Natural killer cell (primary cell): Measurements from ENCODE around the gene NOSTRIN. TPM values are rescaled to one million over a fixed set of nuclear protein-coding genes. Genes with fewer than 3 reads are reported as not detected.

ENCODE experiments used
- ATAC-seq, 3 donors: fragments of 150-1000 bp in 2 of 3; fragments of 200-7000 bp in 1 of 3; cut with Tn5 transposase; 1 replicate in 1 of 3; 2 replicates in 2 of 3; pipeline ENCODE4 v1.10.0; 2021; ENCODE audit warnings: mild to moderate bottlenecking in 2 of 3, moderate library complexity in 2 of 3
- DNase-seq, 2 donors: peaks; one replicate each; pipeline versions ENCODE4 v3.0.0 to v3.0.0-alpha.2; 2013 to 2021; ENCODE audit warnings: mixed read lengths in 1 of 2
- H3K27ac ChIP-seq: one replicate; pipeline ENCODE4 v1.5.1; 2013; ENCODE audit warnings: mild to moderate bottlenecking, low read length
- H3K27me3 ChIP-seq: one replicate; pipeline ENCODE4 v1.6.1; 2013; ENCODE audit warnings: low read length; ENCODE audit not compliant: control insufficient read depth, insufficient read depth
- H3K36me3 ChIP-seq: one replicate; pipeline ENCODE4 v1.6.1; 2013; ENCODE audit warnings: low read length; ENCODE audit not compliant: control insufficient read depth, insufficient read depth
- H3K4me1 ChIP-seq: one replicate; pipeline ENCODE4 v1.6.1; 2013; ENCODE audit warnings: low read length; ENCODE audit not compliant: control insufficient read depth, insufficient read depth
- H3K4me3 ChIP-seq: one replicate; pipeline ENCODE4 v1.5.1; 2013; ENCODE audit warnings: low read length
- H3K9me3 ChIP-seq: one replicate; pipeline ENCODE4 v1.6.1; 2013; ENCODE audit warnings: low read length; ENCODE audit not compliant: control insufficient read depth, insufficient read depth
- H3K27ac Mint-ChIP-seq, 2 donors: one replicate each; pipeline ENCODE4 v1.8.0; 2022; ENCODE audit warnings: mild to moderate bottlenecking in 2 of 2, mixed read lengths in 2 of 2, moderate library complexity in 1 of 2
- H3K27me3 Mint-ChIP-seq, 2 donors: one replicate each; pipeline ENCODE4 v1.8.0; 2022; ENCODE audit warnings: low read depth in 2 of 2, mixed read lengths in 2 of 2
- H3K36me3 Mint-ChIP-seq: one replicate; pipeline ENCODE4 v1.8.0; 2022; ENCODE audit warnings: mixed read lengths
- H3K4me1 Mint-ChIP-seq, 2 donors: one replicate each; pipeline ENCODE4 v1.8.0; 2022; ENCODE audit warnings: mixed read lengths in 2 of 2
- H3K4me3 Mint-ChIP-seq: one replicate; pipeline ENCODE4 v1.8.0; 2022; ENCODE audit warnings: mild to moderate bottlenecking, moderate library complexity, mixed read lengths
- H3K9me3 Mint-ChIP-seq, 2 donors: one replicate each; pipeline ENCODE4 v1.8.0; 2022; ENCODE audit warnings: mixed read lengths in 2 of 2
- CTCF ChIP-seq: fragments of 200-600 bp; IDR thresholded peaks from one replicate; pipeline ENCODE4 v1.8.0; 2022; ENCODE audit warnings: antibody characterized with exemption
- WGBS: methylation state at CpG from one replicate; pipeline ENCODE4 v1.1.7; 2013; ENCODE audit warnings: missing lambda C conversion rate; ENCODE audit not compliant: insufficient coverage; 5-methylcytosine and 5-hydroxymethylcytosine counted together
- intact Hi-C: fragments of 100-400 bp; cut with micrococcal nuclease; formaldehyde crosslinking; loops from one replicate; pipeline ENCODE4 v1.14.2; 2022
- total RNA-seq, 4 donors: library from RNA; stranded (reverse); fragments of 120-200 nt in 1 of 4; gene quantifications; one replicate each; pipeline versions ENCODE4 v1.2.3 to v1.2.4, GENCODE V29; 2013 to 2022

NOSTRIN gene
- total RNA-seq, 3 donors from 2014 or later (not counting 1 experiment from before 2014, with no cell fraction given): 0.18 TPM; not detected in 2

DNA sequence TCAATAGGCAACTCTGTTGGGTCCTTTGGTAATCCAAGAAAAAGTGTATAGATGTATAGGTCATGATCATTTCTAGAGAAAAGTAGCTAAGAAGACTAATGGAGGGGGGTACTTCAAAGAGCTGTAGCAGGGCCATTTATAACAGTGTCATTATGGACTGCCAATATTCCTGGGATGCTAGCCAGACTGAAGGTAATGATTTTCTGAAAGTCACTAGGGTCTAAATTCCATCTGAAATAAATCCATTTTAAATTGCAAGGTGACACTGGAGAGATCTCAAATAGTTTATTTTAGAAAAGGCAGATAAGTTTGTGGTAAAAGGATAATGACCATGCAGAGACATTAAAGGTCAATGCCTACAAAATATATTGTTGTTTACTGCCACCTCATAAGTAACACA is 92.3 kb downstream of the NOSTRIN start:
- H3K27me3 ChIP-seq: peaks cover 3% of the 10 kb centered on the region
- H3K9me3 ChIP-seq: no peaks in the 10 kb centered on the region
- TF ChIP-seq CTCF: no peak
- H3K4me3 ChIP-seq: no peak overlapping the region
- Mint-ChIP-seq H3K4me1 (peaks cover 11 to 12% of the 10 kb centered on the region in 2 donors), H3K36me3 (no peaks in the 10 kb centered on the region), H3K27ac (no peak overlapping the region), H3K9me3 (no peaks in the 10 kb centered on the region), H3K4me3 (no peak overlapping the region), H3K27me3 (peaks cover 15 to 25% of the 10 kb centered on the region in 2 donors)
- H3K4me1 ChIP-seq: peaks cover 9% of the 10 kb centered on the region
- H3K27ac ChIP-seq: no peak overlapping the region
- ATAC-seq: no peak
- no peaks in the 10 kb centered on the region for H3K36me3 ChIP-seq
- DNase-seq: no peak
- intact Hi-C loops: no loop called here

DNA sequence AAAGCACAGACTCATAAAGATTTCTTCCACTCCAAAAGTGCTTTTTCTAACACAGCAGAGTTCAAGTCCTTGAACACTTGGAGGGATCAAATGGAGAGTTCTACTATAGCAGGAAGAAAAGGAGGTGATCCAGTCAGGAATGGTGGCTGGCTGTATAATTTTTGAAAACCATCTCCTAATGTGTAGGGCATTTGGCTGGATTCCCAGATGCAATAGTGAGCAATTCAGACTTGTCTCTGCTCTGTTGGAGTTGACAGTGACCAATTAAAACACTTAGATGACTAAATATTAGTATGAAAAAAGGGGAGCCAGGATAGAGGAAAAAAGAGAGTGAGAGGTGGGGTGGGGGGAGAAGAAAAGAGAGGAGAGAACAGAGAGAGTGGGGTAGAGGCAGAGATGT is 93.3 kb downstream of the NOSTRIN start:
- peaks cover 20 to 31% of the 10 kb centered on the region in 2 donors for H3K27me3 Mint-ChIP-seq
- intact Hi-C loops: no loop called here

GRCh38 chr2:168896783-168897182 is 94.3 kb downstream of the NOSTRIN start:
- H3K27me3 ChIP-seq: no peaks in the 10 kb centered on the region
- H3K36me3 ChIP-seq: no peaks in the 10 kb centered on the region
- H3K4me3 Mint-ChIP-seq: no peak overlapping the region
- H3K9me3 ChIP-seq: no peaks in the 10 kb centered on the region
- no peak overlapping the region for H3K4me3 ChIP-seq
- no peak overlapping the region for H3K27ac ChIP-seq
- no peaks in the 10 kb centered on the region for H3K36me3 Mint-ChIP-seq
- H3K9me3 Mint-ChIP-seq: no peaks in the 10 kb centered on the region
- peaks cover 20 to 35% of the 10 kb centered on the region in 2 donors for H3K27me3 Mint-ChIP-seq
- no CpG with 5 or more reads among the region's 4 CpGs for WGBS
- no peak overlapping the region for H3K27ac Mint-ChIP-seq
- intact Hi-C loops: no loop called here
- H3K4me1 Mint-ChIP-seq: no peaks in the 10 kb centered on the region
- DNase-seq: no peak
- no peaks in the 10 kb centered on the region for H3K4me1 ChIP-seq
- no peak for TF ChIP-seq CTCF
- ATAC-seq: no peak

More for the DNA sequence above, 93.3 kb downstream of the NOSTRIN start:
- ATAC-seq: no peak
- Mint-ChIP-seq H3K36me3 (no peaks in the 10 kb centered on the region), H3K27ac (no peak overlapping the region), H3K4me3 (no peak overlapping the region), H3K9me3 (no peaks in the 10 kb centered on the region), H3K4me1 (peaks cover under 1 to 2% of the 10 kb centered on the region in 2 donors)
- Histone ChIP-seq H3K9me3 (no peaks in the 10 kb centered on the region), H3K27me3 (peaks cover 3% of the 10 kb centered on the region), H3K4me3 (no peak overlapping the region), H3K27ac (no peak overlapping the region), H3K36me3 (no peaks in the 10 kb centered on the region), H3K4me1 (no peaks in the 10 kb centered on the region)
- TF ChIP-seq CTCF: no peak
- no peak for DNase-seq

- Mint-ChIP-seq H3K4me3 (no peak overlapping the region), H3K27me3 (peaks cover 20 to 40% of the 10 kb centered on the region in 2 donors), H3K9me3 (no peaks in the 10 kb centered on the region), H3K4me1 (no peaks in the 10 kb centered on the region), H3K36me3 (no peaks in the 10 kb centered on the region), H3K27ac (no peak overlapping the region)
- no CpG with 5 or more reads among the region's 1 CpG for WGBS
- no peak for DNase-seq
- H3K36me3 ChIP-seq: no peaks in the 10 kb centered on the region
- no peaks in the 10 kb centered on the region for H3K9me3 ChIP-seq
- no peaks in the 10 kb centered on the region for H3K4me1 ChIP-seq
- no peak for TF ChIP-seq CTCF
- no peak for ATAC-seq
- no peak overlapping the region for H3K4me3 ChIP-seq
- H3K27me3 ChIP-seq: no peaks in the 10 kb centered on the region
- H3K27ac ChIP-seq: no peak overlapping the region
- intact Hi-C loops: no loop called here
Measured at GRCh38 chr2:168897449-168897848, 95.0 kb downstream of the NOSTRIN start.
